ENCODE results near the gene THEM5.

THEM5 gene

DNA sequence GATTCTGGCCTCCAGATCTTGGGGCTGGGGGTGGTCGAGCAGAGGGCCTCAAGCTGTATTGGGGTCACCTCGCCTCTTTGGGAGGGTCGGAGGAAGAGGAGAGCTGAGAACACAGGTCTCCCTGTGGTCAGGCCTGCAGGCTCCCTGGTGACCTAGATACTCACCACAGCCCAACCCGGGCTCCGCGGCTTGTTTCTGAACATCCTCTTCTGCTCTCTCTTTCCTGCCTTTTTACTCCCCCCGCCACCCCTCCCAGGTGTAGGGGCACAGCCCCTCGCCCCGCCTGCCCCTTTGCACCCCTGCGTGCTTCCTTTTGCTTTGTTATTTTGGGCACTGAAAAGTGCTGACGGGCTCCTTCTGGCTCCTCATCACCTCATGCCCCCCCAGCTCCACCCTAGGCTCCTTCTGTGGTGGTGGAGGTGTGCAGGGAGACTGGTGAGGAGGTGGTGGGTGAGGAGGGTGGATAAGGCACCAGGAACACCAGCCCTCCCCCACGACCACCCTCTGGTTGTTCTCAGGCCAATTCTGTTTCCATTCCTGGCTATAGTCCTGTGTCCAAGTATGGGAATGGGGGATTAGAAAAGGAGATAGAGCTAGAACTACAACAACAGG, 37.7 kb downstream of the THEM5 start:
- no peak for DNase-seq (ENCODE audit: low read depth)
- no peak overlapping the region for H3K4me3 ChIP-seq (ENCODE audit: low read length)
- TF ChIP-seq, protein P1, sequence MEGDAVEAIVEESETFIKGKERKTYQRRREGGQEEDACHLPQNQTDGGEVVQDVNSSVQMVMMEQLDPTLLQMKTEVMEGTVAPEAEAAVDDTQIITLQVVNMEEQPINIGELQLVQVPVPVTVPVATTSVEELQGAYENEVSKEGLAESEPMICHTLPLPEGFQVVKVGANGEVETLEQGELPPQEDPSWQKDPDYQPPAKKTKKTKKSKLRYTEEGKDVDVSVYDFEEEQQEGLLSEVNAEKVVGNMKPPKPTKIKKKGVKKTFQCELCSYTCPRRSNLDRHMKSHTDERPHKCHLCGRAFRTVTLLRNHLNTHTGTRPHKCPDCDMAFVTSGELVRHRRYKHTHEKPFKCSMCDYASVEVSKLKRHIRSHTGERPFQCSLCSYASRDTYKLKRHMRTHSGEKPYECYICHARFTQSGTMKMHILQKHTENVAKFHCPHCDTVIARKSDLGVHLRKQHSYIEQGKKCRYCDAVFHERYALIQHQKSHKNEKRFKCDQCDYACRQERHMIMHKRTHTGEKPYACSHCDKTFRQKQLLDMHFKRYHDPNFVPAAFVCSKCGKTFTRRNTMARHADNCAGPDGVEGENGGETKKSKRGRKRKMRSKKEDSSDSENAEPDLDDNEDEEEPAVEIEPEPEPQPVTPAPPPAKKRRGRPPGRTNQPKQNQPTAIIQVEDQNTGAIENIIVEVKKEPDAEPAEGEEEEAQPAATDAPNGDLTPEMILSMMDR (IDR thresholded peaks at IDR 0.05; ENCODE audit: insufficient read depth, low read depth, low read length, missing control alignments), result no peak

DNA sequence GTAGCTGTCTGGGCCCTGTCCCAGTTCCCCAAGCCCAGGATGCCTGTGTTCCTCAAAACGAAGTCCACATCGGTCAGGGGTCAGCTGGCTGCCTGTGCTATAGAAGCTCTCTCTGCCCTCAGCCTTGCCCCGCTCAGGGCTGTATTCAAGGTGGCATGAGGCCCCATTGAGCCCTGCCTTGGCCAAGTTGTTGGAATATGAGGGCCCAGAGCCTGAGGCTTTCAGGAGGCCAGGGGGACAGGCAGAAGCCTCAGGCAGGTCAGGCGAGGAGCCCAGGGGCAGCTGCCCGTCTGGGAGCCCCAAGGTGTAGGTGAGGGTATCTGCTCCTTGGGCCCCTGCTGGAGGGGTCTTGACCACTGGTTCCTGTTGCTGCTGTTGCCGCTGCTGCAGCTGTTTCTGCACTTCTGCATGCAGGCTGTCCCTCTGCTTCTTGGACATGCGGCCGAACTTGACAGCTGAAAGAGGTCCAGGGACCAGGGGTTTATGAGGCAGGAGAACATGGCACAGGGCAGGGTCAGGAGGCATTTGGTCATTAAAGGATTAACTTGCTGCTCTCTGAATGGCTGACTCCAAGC, 38.5 kb downstream of the THEM5 start:
- H3K4me3 ChIP-seq (ENCODE audit: low read length), result no peak overlapping the region

DNA sequence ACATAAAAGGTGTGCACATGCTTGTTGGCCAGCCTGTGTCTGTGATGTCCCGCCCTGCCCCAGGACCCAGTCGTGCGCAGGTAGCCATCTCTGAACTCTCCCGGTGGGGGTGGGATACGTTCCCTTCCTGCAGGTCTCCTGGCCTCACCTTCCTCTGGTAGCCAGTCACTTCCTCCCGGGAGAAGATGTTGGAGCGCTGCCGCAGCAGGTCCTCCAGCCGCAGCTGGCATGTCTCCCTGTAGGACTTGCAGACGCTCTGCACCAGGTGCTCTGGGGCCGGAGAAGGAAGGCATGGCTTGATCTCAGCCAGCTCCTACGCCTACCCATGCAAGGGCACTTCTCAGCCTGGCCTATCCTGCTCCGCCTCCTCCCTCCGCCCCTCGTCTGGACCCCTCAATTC, 39.1 kb downstream of the THEM5 start:
- H3K4me3 ChIP-seq (ENCODE audit: low read length), result no peak overlapping the region
- DNase-seq (ENCODE audit: low read depth), result no peak
- TF ChIP-seq, protein P1 (IDR thresholded peaks at IDR 0.05; ENCODE audit: insufficient read depth, low read depth, low read length, missing control alignments), result no peak

More for the DNA sequence above, 38.5 kb downstream of the THEM5 start:
- no peak for DNase-seq (ENCODE audit: low read depth)
- TF ChIP-seq, protein P1 (IDR thresholded peaks at IDR 0.05; ENCODE audit: insufficient read depth, low read depth, low read length, missing control alignments), result no peak

DNA sequence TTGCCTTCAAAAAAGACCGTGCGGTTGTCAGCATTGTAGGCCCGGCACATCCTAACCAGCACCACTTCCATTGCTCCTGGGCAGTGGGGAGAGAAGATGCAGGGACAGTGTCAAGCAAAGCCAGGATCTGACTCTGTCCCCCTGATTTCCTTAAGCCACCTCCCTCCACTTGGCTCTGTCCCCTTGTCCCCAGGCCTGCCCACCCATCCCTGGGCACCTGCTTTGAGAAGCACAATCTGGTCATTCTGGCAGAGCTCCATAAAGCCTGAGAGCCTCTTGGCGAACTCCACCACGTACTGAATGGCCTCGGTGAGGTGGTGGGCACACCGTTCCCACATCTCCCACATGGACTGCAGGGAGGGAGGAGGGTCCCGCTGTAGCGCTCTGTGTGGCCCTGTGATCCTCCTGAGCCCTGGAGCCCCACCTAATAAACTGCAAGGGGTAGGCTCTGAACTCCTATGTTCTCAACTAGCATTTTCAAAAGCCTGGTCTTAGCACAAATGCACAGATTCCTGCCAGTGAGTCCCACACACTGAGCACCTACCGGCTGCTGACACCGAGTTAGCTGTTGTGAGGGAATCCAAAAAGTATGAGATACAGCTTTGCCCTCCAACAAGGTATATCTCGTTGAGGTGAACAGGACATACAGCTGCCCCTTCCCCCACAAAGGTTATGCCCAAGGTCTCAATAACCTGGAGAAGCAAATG, 40.1 kb downstream of the THEM5 start:
- TF ChIP-seq, protein P1 (IDR thresholded peaks at IDR 0.05; ENCODE audit: insufficient read depth, low read depth, low read length, missing control alignments), result no peak
- no peak overlapping the region for H3K4me3 ChIP-seq (ENCODE audit: low read length)
- DNase-seq (ENCODE audit: low read depth), result no peak

DNA sequence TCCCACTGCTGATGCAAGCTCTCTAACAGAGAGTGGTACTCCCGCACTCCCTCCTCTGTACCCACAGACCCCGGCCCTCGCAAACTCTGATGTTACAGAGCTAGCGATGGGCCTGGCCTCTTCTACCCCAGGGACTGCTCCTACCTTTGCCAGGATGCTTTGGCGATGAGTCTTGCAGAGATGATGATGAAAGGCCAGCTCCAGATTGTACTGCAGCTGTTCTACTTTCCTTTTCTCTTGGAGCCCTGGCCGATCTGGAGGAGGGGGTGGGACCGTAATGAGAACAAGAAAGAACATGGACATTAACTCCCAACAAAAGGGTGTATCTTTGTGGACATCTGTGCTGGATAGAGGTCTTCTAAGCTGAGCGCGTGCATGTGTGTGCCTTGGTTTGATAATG, 42.3 kb downstream of the THEM5 start:
- H3K4me3 ChIP-seq (ENCODE audit: low read length), result no peak overlapping the region
- TF ChIP-seq, protein P1 (IDR thresholded peaks at IDR 0.05; ENCODE audit: insufficient read depth, low read depth, low read length, missing control alignments), result no peak
- no peak for DNase-seq (ENCODE audit: low read depth)

DNA sequence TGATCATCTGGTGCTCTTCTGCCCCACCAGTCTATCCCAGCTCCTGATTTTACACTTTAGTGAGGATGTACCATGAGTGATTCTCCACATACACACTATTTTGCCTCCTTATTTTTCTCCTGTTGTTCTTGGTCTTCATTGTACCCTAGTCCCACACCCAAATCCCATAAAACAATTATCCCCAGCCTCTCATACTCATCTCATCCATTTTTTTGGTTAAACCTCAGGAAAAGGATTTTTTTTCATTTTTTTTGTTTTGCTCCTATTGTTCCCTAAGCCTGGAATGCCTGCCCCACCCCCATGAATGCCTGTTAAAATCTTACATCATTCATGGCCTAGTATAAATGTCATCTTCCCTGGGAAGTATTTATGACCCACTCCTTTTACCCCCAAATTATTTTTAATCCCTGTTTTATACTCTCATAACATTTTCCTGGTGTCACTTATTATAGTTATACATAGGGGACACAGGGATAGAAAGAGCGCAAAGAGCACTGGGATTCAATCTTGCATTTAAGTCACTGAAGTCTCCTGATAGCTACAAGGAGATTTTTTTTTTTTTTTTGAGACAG, 43.4 kb downstream of the THEM5 start:
- H3K4me3 ChIP-seq (ENCODE audit: low read length), result no peak overlapping the region
- TF ChIP-seq, protein P1 (IDR thresholded peaks at IDR 0.05; ENCODE audit: insufficient read depth, low read depth, low read length, missing control alignments), result no peak
- no peak for DNase-seq (ENCODE audit: low read depth)

All from epithelial cell of esophagus (primary cell).